SK-N-SH (cell line): ENCODE results near the gene AXIN1. TPM values are rescaled to one million over a fixed set of nuclear protein-coding genes. Genes with fewer than 3 reads are reported as not detected.

ENCODE experiments used
- CTCF ChIA-PET: fragments of 300-600, 350-600 bp; formaldehyde crosslinking; extraction: SDS; loops from one replicate; lab custom pipeline; 2021; lab: Yijun Ruan, JAX
- POLR2A ChIA-PET: fragments of 350-600 bp; sonication (Branson Sonifier 250); formaldehyde crosslinking; extraction: SDS; loops from one replicate; lab custom pipeline; 2020; ENCODE audit warnings: antibody characterized with exemption, inconsistent platforms; lab: Yijun Ruan, JAX
- DNase-seq: peaks from one replicate; pipeline ENCODE4 v3.0.0; 2012
- H2AFZ ChIP-seq: fragments of 200-600 bp; sonication (generic); 2 replicates; pipeline ENCODE4 v1.8.1; 2016; ENCODE audit warnings: antibody characterized with exemption, mild to moderate bottlenecking, low read depth
- H3F3A ChIP-seq: fragments of 200-600 bp; sonication (generic); replicated peaks from 2 replicates; pipeline ENCODE3; 2016; ENCODE audit warnings: antibody characterized with exemption, mild to moderate bottlenecking; ENCODE audit not compliant: insufficient read depth
- H3K27ac ChIP-seq, 2 experiments: fragments of 200-500 bp in 1 of 2; fragments of 200-600 bp in 1 of 2; sonication (Bioruptor generic) in 1 of 2; sonication (generic), shearing (Covaris generic) in 1 of 2; 2 replicates each; pipeline versions ENCODE4 v1.5.1 to v1.6.1; 2014 to 2016; ENCODE audit warnings: low read depth in 2 of 2, inconsistent platforms in 1 of 2, low read length in 1 of 2, mild to moderate bottlenecking in 1 of 2, mixed read lengths in 1 of 2
- H3K27me3 ChIP-seq: fragments of 200-600 bp; sonication (generic), shearing (Covaris generic); 2 replicates; pipeline ENCODE4 v1.6.1; 2016; ENCODE audit warnings: mixed run types; ENCODE audit not compliant: insufficient read depth
- H3K36me3 ChIP-seq, 2 experiments: fragments of 200-500 bp in 1 of 2; fragments of 200-600 bp in 1 of 2; sonication (Bioruptor generic) in 1 of 2; sonication (generic) in 1 of 2; replicated peaks in 1 of 2; 2 replicates each; pipeline versions ENCODE3 to v1.5.1; 2014 to 2016; ENCODE audit warnings: low read length in 1 of 2, mild to moderate bottlenecking in 1 of 2; ENCODE audit not compliant: insufficient read depth in 2 of 2, control insufficient read depth in 1 of 2
- H3K4me1 ChIP-seq, 2 experiments: fragments of 200-500 bp in 1 of 2; fragments of 200-600 bp in 1 of 2; sonication (Bioruptor generic) in 1 of 2; sonication (generic), shearing (Covaris generic) in 1 of 2; 2 replicates each; pipeline versions ENCODE4 v1.5.1 to v1.6.1; 2014 to 2016; ENCODE audit warnings: low read depth in 1 of 2, low read length in 1 of 2, mixed run types in 1 of 2; ENCODE audit not compliant: insufficient read depth in 2 of 2, control insufficient read depth in 1 of 2
- H3K4me2 ChIP-seq: fragments of 200-600 bp; sonication (generic), shearing (Covaris generic); 2 replicates; pipeline ENCODE4 v1.6.1; 2017; ENCODE audit warnings: mixed run types
- H3K4me3 ChIP-seq, 2 experiments: fragments of 200-500 bp in 1 of 2; fragments of 200-600 bp in 1 of 2; sonication (Bioruptor generic) in 1 of 2; sonication (generic), shearing (Covaris generic) in 1 of 2; 2 replicates each; pipeline versions ENCODE4 v1.5.1 to v1.8.1; 2014 to 2016; ENCODE audit warnings: low read depth in 2 of 2, inconsistent platforms in 1 of 2, low read length in 1 of 2, mild to moderate bottlenecking in 1 of 2, mixed read lengths in 1 of 2, moderate library complexity in 1 of 2
- H3K79me2 ChIP-seq: fragments of 200-600 bp; sonication (generic); 2 replicates; pipeline ENCODE4 v1.8.1; 2017; ENCODE audit warnings: mild to moderate bottlenecking; ENCODE audit not compliant: insufficient read depth
- H3K9ac ChIP-seq: fragments of 200-600 bp; sonication (generic); 2 replicates; pipeline ENCODE4 v1.6.1; 2017; ENCODE audit warnings: mixed run types
- H3K9me2 ChIP-seq: fragments of 200-600 bp; sonication (generic); 2 replicates; pipeline ENCODE4 v1.6.1; 2017; ENCODE audit warnings: mixed run types
- H3K9me3 ChIP-seq: fragments of 200-600 bp; sonication (generic); 2 replicates; pipeline ENCODE4 v1.6.1; 2017; ENCODE audit warnings: mixed run types, mild to moderate bottlenecking, moderate library complexity
- H4K20me1 ChIP-seq: fragments of 200-600 bp; sonication (generic); 2 replicates; pipeline ENCODE4 v1.6.1; 2017; ENCODE audit warnings: mild to moderate bottlenecking, mixed run types; ENCODE audit not compliant: insufficient read depth
- CTCF ChIP-seq: fragments of 200-600 bp; sonication (generic); IDR thresholded peaks from 2 replicates; pipeline ENCODE4 v1.6.1; 2017; ENCODE audit warnings: antibody characterized with exemption, mild to moderate bottlenecking, moderate library complexity
- ELF1 ChIP-seq: IDR thresholded peaks from 2 replicates; pipeline ENCODE4 v1.4.0; 2012
- EP300 ChIP-seq, 2 experiments: IDR thresholded peaks; 2 replicates each; pipeline versions ENCODE4 v1.4.0 to v1.6.1; 2012; ENCODE audit warnings: borderline replicate concordance in 1 of 2, low read depth in 1 of 2, low read length in 1 of 2
- EZH2phosphoT487 ChIP-seq: fragments of 200-600 bp; sonication (generic); IDR thresholded peaks from 2 replicates; pipeline ENCODE4 v1.6.1; 2017; ENCODE audit warnings: low read depth, mixed run types, mild to moderate bottlenecking, antibody characterized with exemption, moderate library complexity, borderline replicate concordance
- FOXM1 ChIP-seq: IDR thresholded peaks from 2 replicates; pipeline ENCODE4 v1.4.0; 2012; ENCODE audit warnings: low read depth, mild to moderate bottlenecking
- JUND ChIP-seq: IDR thresholded peaks from 2 replicates; pipeline ENCODE4 v1.4.0; 2012
- MAX ChIP-seq: IDR thresholded peaks from 2 replicates; pipeline ENCODE4 v1.4.0; 2012; ENCODE audit warnings: low read depth
- MXI1 ChIP-seq: IDR thresholded peaks from 2 replicates; pipeline ENCODE4 v1.6.1; 2012; ENCODE audit warnings: mild to moderate bottlenecking, low read depth, low read length, improper control_type of control experiment
- NFIC ChIP-seq: IDR thresholded peaks from 2 replicates; pipeline ENCODE4 v1.4.0; 2012; ENCODE audit warnings: borderline replicate concordance
- NRF1 ChIP-seq: IDR thresholded peaks from 2 replicates; pipeline ENCODE4 v1.6.1; 2012; ENCODE audit warnings: low read depth, mild to moderate bottlenecking, low read length
- PBX3 ChIP-seq: IDR thresholded peaks from 2 replicates; pipeline ENCODE4; 2012
- RFX5 ChIP-seq: IDR thresholded peaks from 2 replicates; pipeline ENCODE4 v1.6.1; 2012; ENCODE audit warnings: mild to moderate bottlenecking, improper control_type of control experiment, low read length
- TAF1 ChIP-seq: IDR thresholded peaks from 2 replicates; pipeline ENCODE4 v1.6.1; 2012; ENCODE audit warnings: low read depth, mild to moderate bottlenecking, low read length, moderate library complexity, borderline replicate concordance
- TCF12 ChIP-seq: IDR thresholded peaks from 2 replicates; pipeline ENCODE4 v1.4.0; 2012
- TEAD4 ChIP-seq: IDR thresholded peaks from 2 replicates; pipeline ENCODE4 v1.4.0; 2012; ENCODE audit warnings: mild to moderate bottlenecking, borderline replicate concordance; ENCODE audit not compliant: insufficient read depth
- USF1 ChIP-seq: IDR thresholded peaks from 2 replicates; pipeline ENCODE4 v1.4.0; 2012; ENCODE audit warnings: low read depth, borderline replicate concordance
- YY1 ChIP-seq: IDR thresholded peaks from 2 replicates; pipeline ENCODE4 v1.4.0; 2012; ENCODE audit warnings: low read depth, mild to moderate bottlenecking
- WGBS: methylation state at CpG from one replicate; pipeline ENCODE4 v1.1.6; 2017; ENCODE audit warnings: low lambda C conversion rate; 5-methylcytosine and 5-hydroxymethylcytosine counted together
- polyA plus RNA-seq, 3 experiments: library from polyadenylated mRNA; depleted of rRNA; stranded (reverse); fragments of >200 nt; gene quantifications; 2 replicates each; pipeline ENCODE4 v1.2.3, GENCODE V29; 2012

The AXIN1 gene
- polyA plus RNA-seq, 1 of the 3 experiments (the other 2 are of a cell fraction) = 19.9 TPM

- no peaks in the 10 kb centered on the region for H3K9me3 ChIP-seq
- H4K20me1 ChIP-seq = peaks cover 72% of the 10 kb centered on the region
- peaks cover 69% of the 10 kb centered on the region for H3K79me2 ChIP-seq
- POLR2A ChIA-PET = no interaction called here
- DNase-seq = peak; percentile 58
- CTCF ChIA-PET = interaction anchor here (1.3 kb wide), 1 partner anchor 13 kb away, joined by 4 read pairs; no protein-coding TSS in a partner anchor
- H3K9ac ChIP-seq = no peak overlapping the region
- 92% methylated on average over 15 of the region's 22 CpGs for WGBS
- H3K4me1 ChIP-seq = peaks cover 0 to 25% of the 10 kb centered on the region in 2 experiments; a peak in 1 of 4 replicates
- H3K27ac ChIP-seq = no peak overlapping the region
- no peaks in the 10 kb centered on the region for H3K9me2 ChIP-seq
- no peak overlapping the region for H3K4me2 ChIP-seq
- H3K4me3 ChIP-seq = no peak overlapping the region; a peak in 1 of 4 replicates
- no peaks in the 10 kb centered on the region for H3F3A ChIP-seq
- no peak overlapping the region for H2AFZ ChIP-seq
- H3K27me3 ChIP-seq = no peaks in the 10 kb centered on the region
- TF ChIP-seq TAF1 = no peak
- TF ChIP-seq NRF1 = no peak
- no peak for TF ChIP-seq EZH2phosphoT487
- no peak for TF ChIP-seq PBX3
- TF ChIP-seq CTCF = no peak
- TF ChIP-seq EP300 (IDR thresholded peaks at IDR 0.05; ENCODE audit: borderline replicate concordance in 1 of 2, low read depth in 1 of 2, low read length in 1 of 2) = no peak
- TF ChIP-seq FOXM1 = no peak
- TF ChIP-seq RFX5 = no peak
- no peak for TF ChIP-seq MXI1
- no peak for TF ChIP-seq TCF12
- TF ChIP-seq YY1 = no peak
- no peak for TF ChIP-seq ELF1
- TF ChIP-seq MAX = no peak
- no peak for TF ChIP-seq USF1
- TF ChIP-seq JUND = no peak
- no peak for TF ChIP-seq TEAD4
- no peak for TF ChIP-seq NFIC
- peaks cover 0 to 15% of the 10 kb centered on the region in 2 experiments for H3K36me3 ChIP-seq
These were observed 33.9 kb downstream of the AXIN1 start for GRCh38 chr16:318628-319027.
